Measurements from ENCODE around the gene LYSMD4.
"Not testable (repeated sequence)": the region's sequence is repeated elsewhere in the genome, so short reads cannot be mapped to it uniquely, and the experiment has no call there.

LYSMD4 gene

GRCh38 chr15:99733268-99734039 lies at the start of gene LYSMD4:
TSS of gene LYSMD4 (minus strand) at chr15:99733437. CDS start at chr15:99731999, 1,438 bp downstream.
- DNase-seq (ENCODE audit: extremely low read depth in 1 of 2, low read depth in 1 of 2): peak; percentile 96 to 98

- not testable (repeated sequence) for DNase-seq (ENCODE audit: extremely low read depth in 1 of 2, low read depth in 1 of 2)
Measured at GRCh38 chr15:99782029-99782428, 48.8 kb upstream of the LYSMD4 start.

GRCh38 chr15:99777144-99777543 lies 43.9 kb upstream of the LYSMD4 start:
- no peak for DNase-seq (ENCODE audit: extremely low read depth in 1 of 2, low read depth in 1 of 2)

GRCh38 chr15:99764522-99764921 lies 31.3 kb upstream of the LYSMD4 start:
- DNase-seq (ENCODE audit: extremely low read depth in 1 of 2, low read depth in 1 of 2): no peak

GRCh38 chr15:99763827-99764226 lies 30.6 kb upstream of the LYSMD4 start:
- no peak for DNase-seq (ENCODE audit: extremely low read depth in 1 of 2, low read depth in 1 of 2)

GRCh38 chr15:99762288-99762687 lies 29.1 kb upstream of the LYSMD4 start:
- DNase-seq (ENCODE audit: extremely low read depth in 1 of 2, low read depth in 1 of 2): no peak

- peak in 1 of 2 donors; percentile 15 for DNase-seq (ENCODE audit: extremely low read depth in 1 of 2, low read depth in 1 of 2)
Measured at GRCh38 chr15:99755692-99756409, 22.6 kb upstream of the LYSMD4 start.

- DNase-seq (ENCODE audit: extremely low read depth in 1 of 2, low read depth in 1 of 2): no peak
Measured at GRCh38 chr15:99753066-99753465, 19.8 kb upstream of the LYSMD4 start.

- no peak for DNase-seq (ENCODE audit: extremely low read depth in 1 of 2, low read depth in 1 of 2)
Measured at GRCh38 chr15:99752556-99752955, 19.3 kb upstream of the LYSMD4 start.

- DNase-seq (ENCODE audit: extremely low read depth in 1 of 2, low read depth in 1 of 2): not testable (repeated sequence)
Measured at GRCh38 chr15:99750326-99750725, 17.1 kb upstream of the LYSMD4 start.

GRCh38 chr15:99749386-99749785 lies 16.1 kb upstream of the LYSMD4 start:
- DNase-seq (ENCODE audit: extremely low read depth in 1 of 2, low read depth in 1 of 2): no peak

- no peak for DNase-seq (ENCODE audit: extremely low read depth in 1 of 2, low read depth in 1 of 2)
Measured at GRCh38 chr15:99745370-99746086, 12.3 kb upstream of the LYSMD4 start.

GRCh38 chr15:99744142-99744541 lies 10.9 kb upstream of the LYSMD4 start:
- DNase-seq (ENCODE audit: extremely low read depth in 1 of 2, low read depth in 1 of 2): no peak

GRCh38 chr15:99741835-99742234 lies 8.6 kb upstream of the LYSMD4 start:
- no peak for DNase-seq (ENCODE audit: extremely low read depth in 1 of 2, low read depth in 1 of 2)

- DNase-seq (ENCODE audit: extremely low read depth in 1 of 2, low read depth in 1 of 2): no peak
Measured at GRCh38 chr15:99738021-99738847, 5.0 kb upstream of the LYSMD4 start.

- no peak for DNase-seq (ENCODE audit: extremely low read depth in 1 of 2, low read depth in 1 of 2)
Measured at GRCh38 chr15:99736702-99737101, 3.5 kb upstream of the LYSMD4 start.

- no peak for DNase-seq (ENCODE audit: extremely low read depth in 1 of 2, low read depth in 1 of 2)
Measured at GRCh38 chr15:99735868-99736267, 2.6 kb upstream of the LYSMD4 start.

- no peak for DNase-seq (ENCODE audit: extremely low read depth in 1 of 2, low read depth in 1 of 2)
Measured at GRCh38 chr15:99734575-99734974, 1.3 kb upstream of the LYSMD4 start.

GRCh38 chr15:99734040-99734291 lies 729 bp upstream of the LYSMD4 start:
- DNase-seq (ENCODE audit: extremely low read depth in 1 of 2, low read depth in 1 of 2): not testable (repeated sequence)

GRCh38 chr15:99732751-99733267 lies 428 bp downstream of the LYSMD4 start:
- DNase-seq (ENCODE audit: extremely low read depth in 1 of 2, low read depth in 1 of 2): no peak
